ENCODE measurements around the gene PANX2. TPM values are rescaled to one million over a fixed set of nuclear protein-coding genes. Genes with fewer than 3 reads are reported as not detected.

The PANX2 gene
- total and polyA plus RNA-seq, 2 experiments from 2014 or later: 2.8 to 5.1 TPM

- ATAC-seq: no peak
- no peaks in the 10 kb centered on the region for H3K4me1 ChIP-seq (ENCODE audit: insufficient read depth)
These were observed 25.7 kb downstream of the PANX2 start for GRCh38 chr22:50196256-50196655.

More at GRCh38 chr22:50196256-50196655, 25.7 kb downstream of the PANX2 start:
- H3K27ac Mint-ChIP-seq: no peak overlapping the region
- peaks cover 7% of the 10 kb centered on the region; the same call in 2 of the 3 replicates for H3K4me1 Mint-ChIP-seq
- H3K36me3 ChIP-seq (ENCODE audit: insufficient read depth): no peaks in the 10 kb centered on the region
- peaks cover 3% of the 10 kb centered on the region; the same call in 1 of the 3 replicates for H3K36me3 Mint-ChIP-seq (ENCODE audit: low read depth)
- TF ChIP-seq, protein P1, sequence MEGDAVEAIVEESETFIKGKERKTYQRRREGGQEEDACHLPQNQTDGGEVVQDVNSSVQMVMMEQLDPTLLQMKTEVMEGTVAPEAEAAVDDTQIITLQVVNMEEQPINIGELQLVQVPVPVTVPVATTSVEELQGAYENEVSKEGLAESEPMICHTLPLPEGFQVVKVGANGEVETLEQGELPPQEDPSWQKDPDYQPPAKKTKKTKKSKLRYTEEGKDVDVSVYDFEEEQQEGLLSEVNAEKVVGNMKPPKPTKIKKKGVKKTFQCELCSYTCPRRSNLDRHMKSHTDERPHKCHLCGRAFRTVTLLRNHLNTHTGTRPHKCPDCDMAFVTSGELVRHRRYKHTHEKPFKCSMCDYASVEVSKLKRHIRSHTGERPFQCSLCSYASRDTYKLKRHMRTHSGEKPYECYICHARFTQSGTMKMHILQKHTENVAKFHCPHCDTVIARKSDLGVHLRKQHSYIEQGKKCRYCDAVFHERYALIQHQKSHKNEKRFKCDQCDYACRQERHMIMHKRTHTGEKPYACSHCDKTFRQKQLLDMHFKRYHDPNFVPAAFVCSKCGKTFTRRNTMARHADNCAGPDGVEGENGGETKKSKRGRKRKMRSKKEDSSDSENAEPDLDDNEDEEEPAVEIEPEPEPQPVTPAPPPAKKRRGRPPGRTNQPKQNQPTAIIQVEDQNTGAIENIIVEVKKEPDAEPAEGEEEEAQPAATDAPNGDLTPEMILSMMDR (conservative IDR thresholded peaks at IDR 0.05; ENCODE audit: low read depth in 2 of 2): no peak
- no peak for TF ChIP-seq EZH2phosphoT487 (IDR thresholded peaks at IDR 0.05; ENCODE audit: unreplicated experiment)
- TF ChIP-seq, protein P2, sequence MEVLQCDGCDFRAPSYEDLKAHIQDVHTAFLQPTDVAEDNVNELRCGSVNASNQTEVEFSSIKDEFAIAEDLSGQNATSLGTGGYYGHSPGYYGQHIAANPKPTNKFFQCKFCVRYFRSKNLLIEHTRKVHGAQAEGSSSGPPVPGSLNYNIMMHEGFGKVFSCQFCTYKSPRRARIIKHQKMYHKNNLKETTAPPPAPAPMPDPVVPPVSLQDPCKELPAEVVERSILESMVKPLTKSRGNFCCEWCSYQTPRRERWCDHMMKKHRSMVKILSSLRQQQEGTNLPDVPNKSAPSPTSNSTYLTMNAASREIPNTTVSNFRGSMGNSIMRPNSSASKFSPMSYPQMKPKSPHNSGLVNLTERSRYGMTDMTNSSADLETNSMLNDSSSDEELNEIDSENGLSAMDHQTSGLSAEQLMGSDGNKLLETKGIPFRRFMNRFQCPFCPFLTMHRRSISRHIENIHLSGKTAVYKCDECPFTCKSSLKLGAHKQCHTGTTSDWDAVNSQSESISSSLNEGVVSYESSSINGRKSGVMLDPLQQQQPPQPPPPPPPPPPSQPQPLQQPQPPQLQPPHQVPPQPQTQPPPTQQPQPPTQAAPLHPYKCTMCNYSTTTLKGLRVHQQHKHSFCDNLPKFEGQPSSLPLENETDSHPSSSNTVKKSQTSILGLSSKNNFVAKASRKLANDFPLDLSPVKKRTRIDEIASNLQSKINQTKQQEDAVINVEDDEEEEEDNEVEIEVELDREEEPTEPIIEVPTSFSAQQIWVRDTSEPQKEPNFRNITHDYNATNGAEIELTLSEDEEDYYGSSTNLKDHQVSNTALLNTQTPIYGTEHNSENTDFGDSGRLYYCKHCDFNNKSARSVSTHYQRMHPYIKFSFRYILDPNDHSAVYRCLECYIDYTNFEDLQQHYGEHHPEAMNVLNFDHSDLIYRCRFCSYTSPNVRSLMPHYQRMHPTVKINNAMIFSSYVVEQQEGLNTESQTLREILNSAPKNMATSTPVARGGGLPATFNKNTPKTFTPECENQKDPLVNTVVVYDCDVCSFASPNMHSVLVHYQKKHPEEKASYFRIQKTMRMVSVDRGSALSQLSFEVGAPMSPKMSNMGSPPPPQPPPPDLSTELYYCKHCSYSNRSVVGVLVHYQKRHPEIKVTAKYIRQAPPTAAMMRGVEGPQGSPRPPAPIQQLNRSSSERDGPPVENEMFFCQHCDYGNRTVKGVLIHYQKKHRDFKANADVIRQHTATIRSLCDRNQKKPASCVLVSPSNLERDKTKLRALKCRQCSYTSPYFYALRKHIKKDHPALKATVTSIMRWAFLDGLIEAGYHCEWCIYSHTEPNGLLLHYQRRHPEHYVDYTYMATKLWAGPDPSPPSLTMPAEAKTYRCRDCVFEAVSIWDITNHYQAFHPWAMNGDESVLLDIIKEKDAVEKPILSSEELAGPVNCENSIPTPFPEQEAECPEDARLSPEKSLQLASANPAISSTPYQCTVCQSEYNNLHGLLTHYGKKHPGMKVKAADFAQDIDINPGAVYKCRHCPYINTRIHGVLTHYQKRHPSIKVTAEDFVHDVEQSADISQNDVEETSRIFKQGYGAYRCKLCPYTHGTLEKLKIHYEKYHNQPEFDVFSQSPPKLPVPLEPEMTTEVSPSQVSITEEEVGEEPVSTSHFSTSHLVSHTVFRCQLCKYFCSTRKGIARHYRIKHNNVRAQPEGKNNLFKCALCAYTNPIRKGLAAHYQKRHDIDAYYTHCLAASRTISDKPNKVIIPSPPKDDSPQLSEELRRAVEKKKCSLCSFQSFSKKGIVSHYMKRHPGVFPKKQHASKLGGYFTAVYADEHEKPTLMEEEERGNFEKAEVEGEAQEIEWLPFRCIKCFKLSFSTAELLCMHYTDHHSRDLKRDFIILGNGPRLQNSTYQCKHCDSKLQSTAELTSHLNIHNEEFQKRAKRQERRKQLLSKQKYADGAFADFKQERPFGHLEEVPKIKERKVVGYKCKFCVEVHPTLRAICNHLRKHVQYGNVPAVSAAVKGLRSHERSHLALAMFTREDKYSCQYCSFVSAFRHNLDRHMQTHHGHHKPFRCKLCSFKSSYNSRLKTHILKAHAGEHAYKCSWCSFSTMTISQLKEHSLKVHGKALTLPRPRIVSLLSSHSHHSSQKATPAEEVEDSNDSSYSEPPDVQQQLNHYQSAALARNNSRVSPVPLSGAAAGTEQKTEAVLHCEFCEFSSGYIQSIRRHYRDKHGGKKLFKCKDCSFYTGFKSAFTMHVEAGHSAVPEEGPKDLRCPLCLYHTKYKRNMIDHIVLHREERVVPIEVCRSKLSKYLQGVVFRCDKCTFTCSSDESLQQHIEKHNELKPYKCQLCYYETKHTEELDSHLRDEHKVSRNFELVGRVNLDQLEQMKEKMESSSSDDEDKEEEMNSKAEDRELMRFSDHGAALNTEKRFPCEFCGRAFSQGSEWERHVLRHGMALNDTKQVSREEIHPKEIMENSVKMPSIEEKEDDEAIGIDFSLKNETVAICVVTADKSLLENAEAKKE (CRISPR knock-in tag; IDR thresholded peaks at IDR 0.05): no peak
- TF ChIP-seq CREB1 (CRISPR knock-in tag; IDR thresholded peaks at IDR 0.05; ENCODE audit: low read depth): no peak
- TF ChIP-seq NANOG (IDR thresholded peaks at IDR 0.05; ENCODE audit: borderline replicate concordance): no peak
- no peak for TF ChIP-seq EZH2 (IDR thresholded peaks at IDR 0.05; ENCODE audit: low read depth, unreplicated experiment)
- TF ChIP-seq REST (IDR thresholded peaks at IDR 0.05; ENCODE audit: unreplicated experiment): no peak
- no peak for TF ChIP-seq POLR2AphosphoS5 (IDR thresholded peaks at IDR 0.05; ENCODE audit: low read depth)
- no peak for TF ChIP-seq ZNF331 (CRISPR knock-in tag; IDR thresholded peaks at IDR 0.05; ENCODE audit: low read depth)
- TF ChIP-seq, protein P3, sequence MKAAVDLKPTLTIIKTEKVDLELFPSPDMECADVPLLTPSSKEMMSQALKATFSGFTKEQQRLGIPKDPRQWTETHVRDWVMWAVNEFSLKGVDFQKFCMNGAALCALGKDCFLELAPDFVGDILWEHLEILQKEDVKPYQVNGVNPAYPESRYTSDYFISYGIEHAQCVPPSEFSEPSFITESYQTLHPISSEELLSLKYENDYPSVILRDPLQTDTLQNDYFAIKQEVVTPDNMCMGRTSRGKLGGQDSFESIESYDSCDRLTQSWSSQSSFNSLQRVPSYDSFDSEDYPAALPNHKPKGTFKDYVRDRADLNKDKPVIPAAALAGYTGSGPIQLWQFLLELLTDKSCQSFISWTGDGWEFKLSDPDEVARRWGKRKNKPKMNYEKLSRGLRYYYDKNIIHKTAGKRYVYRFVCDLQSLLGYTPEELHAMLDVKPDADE (IDR thresholded peaks at IDR 0.05): no peak
- peaks cover 8% of the 10 kb centered on the region for H3K27me3 Mint-ChIP-seq (ENCODE audit: insufficient read depth, low read depth, poor library complexity)
- no peak overlapping the region for H3K4me2 ChIP-seq
- no peak overlapping the region for H3K4me3 Mint-ChIP-seq
- H2AFZ ChIP-seq: no peak overlapping the region
- peaks cover 11% of the 10 kb centered on the region for H3F3A ChIP-seq (replicated peaks; ENCODE audit: low read depth)
- H3K4me3 ChIP-seq: no peak overlapping the region
- DNase-seq (ENCODE audit: low spot score): no peak
- no peak overlapping the region for H3K27ac ChIP-seq (ENCODE audit: low read depth)
- H3K79me2 ChIP-seq (replicated peaks; ENCODE audit: insufficient read depth): peaks cover 13% of the 10 kb centered on the region
- H3K9me2 ChIP-seq (ENCODE audit: insufficient read depth): no peaks in the 10 kb centered on the region
- no peaks in the 10 kb centered on the region for H3K27me3 ChIP-seq (ENCODE audit: insufficient read depth)
- peaks cover 15% of the 10 kb centered on the region for H4K20me1 ChIP-seq (replicated peaks; ENCODE audit: insufficient read depth)
- no peaks in the 10 kb centered on the region for H3K9me3 Mint-ChIP-seq
